ENCODE measurements around the gene PIP5KL1.

Gene PIP5KL1

GRCh38 chr9:127880143-127880542, 50.4 kb downstream of the PIP5KL1 start:
- no peak for DNase-seq
- Histone ChIP-seq H3K4me3 (ENCODE audit: low read depth, low read length) (no peak overlapping the region), H3K36me3 (peaks cover 6% of the 10 kb centered on the region), H3K27me3 (ENCODE audit: insufficient read depth, low read depth, severe bottlenecking) (no peaks in the 10 kb centered on the region), H3K27ac (no peak overlapping the region), H3K9me3 (ENCODE audit: severe bottlenecking) (no peaks in the 10 kb centered on the region)
- no peak for TF ChIP-seq CTCF (IDR thresholded peaks at IDR 0.05; ENCODE audit: low read depth, low read length)

GRCh38 chr9:127878652-127879390, 51.8 kb downstream of the PIP5KL1 start:
- DNase-seq, result no peak
- no peak for TF ChIP-seq CTCF (IDR thresholded peaks at IDR 0.05; ENCODE audit: low read depth, low read length)
- H3K9me3 ChIP-seq (ENCODE audit: severe bottlenecking), result no peaks in the 10 kb centered on the region
- H3K27me3 ChIP-seq (ENCODE audit: insufficient read depth, low read depth, severe bottlenecking), result no peaks in the 10 kb centered on the region
- H3K27ac ChIP-seq, result peak overlapping the region; percentile 79
- H3K4me3 ChIP-seq (ENCODE audit: low read depth, low read length), result no peak overlapping the region
- H3K36me3 ChIP-seq, result peaks cover 10% of the 10 kb centered on the region

- peak; percentile 74 for DNase-seq
- Histone ChIP-seq H3K4me3 (ENCODE audit: low read depth, low read length) (peak overlapping the region; percentile 76), H3K9me3 (ENCODE audit: severe bottlenecking) (no peaks in the 10 kb centered on the region), H3K36me3 (peaks cover 15% of the 10 kb centered on the region), H3K27me3 (ENCODE audit: insufficient read depth, low read depth, severe bottlenecking) (no peaks in the 10 kb centered on the region), H3K27ac (peak overlapping the region; percentile 79)
- TF ChIP-seq CTCF (IDR thresholded peaks at IDR 0.05; ENCODE audit: low read depth, low read length), result no peak
Measured at GRCh38 chr9:127878001-127878651, 52.5 kb downstream of the PIP5KL1 start.

- H3K27me3 ChIP-seq (ENCODE audit: insufficient read depth, low read depth, severe bottlenecking), result no peaks in the 10 kb centered on the region
- peak within 1 kb of the TSS; percentile 76 for H3K4me3 ChIP-seq (ENCODE audit: low read depth, low read length)
Measured at GRCh38 chr9:127877566-127877998, 53.0 kb downstream of the PIP5KL1 start, which contains the start of gene AK1. AK1 (minus strand) TSS chr9:127877675; CDS start chr9:127874617, 3,058 bp downstream.

GRCh38 chr9:127876764-127877562, 53.6 kb downstream of the PIP5KL1 start:
- Histone ChIP-seq H3K36me3 (peaks cover 26% of the 10 kb centered on the region), H3K27me3 (ENCODE audit: insufficient read depth, low read depth, severe bottlenecking) (no peaks in the 10 kb centered on the region), H3K27ac (peak overlapping the region; percentile 79), H3K4me3 (ENCODE audit: low read depth, low read length) (peak overlapping the region; percentile 76), H3K9me3 (ENCODE audit: severe bottlenecking) (no peaks in the 10 kb centered on the region)
- TF ChIP-seq CTCF (IDR thresholded peaks at IDR 0.05; ENCODE audit: low read depth, low read length), result no peak
- no peak for DNase-seq

More at GRCh38 chr9:127877566-127877998, 53.0 kb downstream of the PIP5KL1 start, which contains the start of gene AK1:
- H3K9me3 ChIP-seq (ENCODE audit: severe bottlenecking), result no peaks in the 10 kb centered on the region
- H3K27ac ChIP-seq, result peak within 1 kb of the TSS; percentile 79
- no peak for TF ChIP-seq CTCF (IDR thresholded peaks at IDR 0.05; ENCODE audit: low read depth, low read length)
- H3K36me3 ChIP-seq, result peaks cover 20% of the 10 kb centered on the region
- peak; percentile 91 for DNase-seq

All from WERI-Rb-1 (cell line).